K562 (cell line): ENCODE data around the gene CCDC169. TPM values are rescaled to one million over a fixed set of nuclear protein-coding genes. Genes with fewer than 3 reads are reported as not detected.

Source experiments
- ATAC-seq: fragments of 200-7000 bp; cut with Tn5 transposase; 3 replicates; pipeline ENCODE4 v1.9.1; 2020; ENCODE audit warnings: moderate library complexity
- BruUV-seq: library from RNA; stranded (reverse); fragments of 400-500 nt; replicated peaks from 2 replicates; lab custom pipeline; 2021; lab: Mats Ljungman, UMichigan
- CTCF ChIA-PET: fragments of 300-600 bp; formaldehyde crosslinking; extraction: SDS; loops from one replicate; lab custom pipeline; 2021; ENCODE audit warnings: low intra/inter-chr PET ratio; lab: Yijun Ruan, JAX
- POLR2A ChIA-PET: fragments of 300-600, 350-650 bp; sonication (Branson Sonifier 250); formaldehyde crosslinking; extraction: SDS; loops from one replicate; lab custom pipeline; 2021; ENCODE audit warnings: antibody characterized with exemption, inconsistent platforms; lab: Yijun Ruan, JAX
- DNase-seq, 4 experiments: peaks; one replicate each; pipeline versions ENCODE4 v3.0.0 to v3.0.0-alpha.2; 2011 to 2018; ENCODE audit warnings: low spot score in 3 of 4, mixed read lengths in 3 of 4; ENCODE audit errors: extremely low read depth in 1 of 4
- FAIRE-seq: peaks from 2 replicates; lab custom pipeline; 2011; peaks lifted over from hg19 to GRCh38; lab: Jason Lieb, UNC
- H2AFZ ChIP-seq: 2 replicates; pipeline ENCODE4 v1.6.0; 2011; ENCODE audit warnings: low read depth, low read length, control low read depth, inconsistent platforms
- H3K27ac ChIP-seq: fragments of 200-600 bp; 3 replicates; pipeline ENCODE4 v1.8.0; 2011; ENCODE audit warnings: low read depth, mild to moderate bottlenecking, control low read depth, inconsistent platforms, low read length, moderate library complexity, mixed read lengths; ENCODE audit errors: extremely low read depth
- H3K27me3 ChIP-seq, 2 experiments: fragments of 300-600 bp in 1 of 2; 2 replicates in 1 of 2; 3 replicates in 1 of 2; pipeline versions ENCODE4 v1.6.0 to v1.8.0; 2011; ENCODE audit warnings: inconsistent platforms in 2 of 2, low read length in 2 of 2, mild to moderate bottlenecking in 1 of 2, mixed read lengths in 1 of 2, moderate library complexity in 1 of 2; ENCODE audit not compliant: control insufficient read depth in 2 of 2, insufficient read depth in 2 of 2
- H3K36me3 ChIP-seq: fragments of 300-600 bp; 3 replicates; pipeline ENCODE4 v1.8.0; 2011; ENCODE audit warnings: mild to moderate bottlenecking, low read length, inconsistent platforms; ENCODE audit not compliant: control insufficient read depth, insufficient read depth
- H3K4me1 ChIP-seq, 2 experiments: fragments of 200-600 bp in 1 of 2; replicated peaks in 1 of 2; 2 replicates in 1 of 2; 3 replicates in 1 of 2; pipeline versions ENCODE4 v1.5.1 to v1.8.0; 2011; ENCODE audit warnings: inconsistent platforms in 2 of 2, low read length in 2 of 2, mild to moderate bottlenecking in 1 of 2, mixed read lengths in 1 of 2, moderate library complexity in 1 of 2; ENCODE audit not compliant: control insufficient read depth in 2 of 2, insufficient read depth in 2 of 2
- H3K4me2 ChIP-seq: 2 replicates; pipeline ENCODE4 v1.6.1; 2011; ENCODE audit warnings: low read length, control low read depth, inconsistent platforms, mixed read lengths; ENCODE audit not compliant: insufficient read depth
- H3K4me3 ChIP-seq: fragments of 200-600 bp; sonication (generic), shearing (Covaris generic); 2 replicates; pipeline ENCODE4 v1.5.1; 2016; ENCODE audit warnings: control low read depth, inconsistent platforms
- H3K79me2 ChIP-seq: fragments of 200-600 bp; 3 replicates; pipeline ENCODE4 v1.8.0; 2011; ENCODE audit warnings: low read length, inconsistent platforms; ENCODE audit not compliant: control insufficient read depth, insufficient read depth
- H3K9ac ChIP-seq, 2 experiments: 2 replicates each; pipeline versions ENCODE4 v1.6.0 to v1.6.1; 2011; ENCODE audit warnings: low read depth in 2 of 2, low read length in 2 of 2, control low read depth in 1 of 2, inconsistent platforms in 1 of 2, mild to moderate bottlenecking in 1 of 2, mixed read lengths in 1 of 2; ENCODE audit not compliant: insufficient read depth in 1 of 2
- H3K9me1 ChIP-seq: one replicate; pipeline ENCODE4 v1.6.0; 2011; ENCODE audit warnings: inconsistent platforms, mild to moderate bottlenecking, low read length, moderate library complexity; ENCODE audit not compliant: control insufficient read depth, insufficient read depth
- H3K9me3 ChIP-seq: replicated peaks from 2 replicates; pipeline ENCODE4 v1.5.1; 2011; ENCODE audit warnings: low read depth, low read length, inconsistent platforms; ENCODE audit not compliant: control insufficient read depth, insufficient read depth
- H4K20me1 ChIP-seq: replicated peaks from 2 replicates; pipeline ENCODE4 v1.6.1; 2011; ENCODE audit warnings: low read length, inconsistent platforms, mixed read lengths; ENCODE audit not compliant: control insufficient read depth, insufficient read depth
- CGGBP1 ChIP-seq: fragments of 250-450 bp; sonication (Bioruptor Pico); IDR thresholded peaks from 2 replicates; pipeline ENCODE4 v1.9.0; 2021; ENCODE audit warnings: mild to moderate bottlenecking
- CXXC5 ChIP-seq: fragments of 250-450 bp; sonication (Bioruptor Pico); IDR thresholded peaks from 2 replicates; pipeline ENCODE4 v1.8.0; 2022; ENCODE audit warnings: inconsistent platforms, mild to moderate bottlenecking, moderate library complexity
- DNMT1 ChIP-seq: fragments of 450-650 bp; IDR thresholded peaks from 2 replicates; pipeline ENCODE4 v1.6.1; 2016; ENCODE audit warnings: antibody characterized with exemption, mild to moderate bottlenecking
- ESRRA ChIP-seq: fragments of 450-650 bp; IDR thresholded peaks from 2 replicates; pipeline ENCODE4 v1.6.1; 2014; ENCODE audit warnings: low read depth, mild to moderate bottlenecking, moderate library complexity, borderline replicate concordance
- GTF2E2 ChIP-seq: fragments of 200-800 bp; sonication (Bioruptor generic); IDR thresholded peaks from 2 replicates; pipeline ENCODE4 v1.6.1; 2016; ENCODE audit warnings: missing genetic modification characterization, missing compliant biosample characterization
- NFXL1 ChIP-seq: fragments of 450-650 bp; formaldehyde crosslinking; IDR thresholded peaks from 2 replicates; pipeline ENCODE4 v1.4.0; 2021; ENCODE audit warnings: mild to moderate bottlenecking
- TARDBP ChIP-seq: fragments of 450-650 bp; IDR thresholded peaks from 2 replicates; pipeline ENCODE4 v1.6.1; 2016
- TCF7 ChIP-seq: sonication (generic); IDR thresholded peaks from 2 replicates; pipeline ENCODE4 v1.6.1; 2016; ENCODE audit warnings: antibody characterized with exemption, borderline replicate concordance
- ZNF217 ChIP-seq: sonication (generic); formaldehyde crosslinking; IDR thresholded peaks from 2 replicates; pipeline ENCODE4 v1.8.0; 2022; ENCODE audit warnings: mild to moderate bottlenecking, missing genetic modification reagents
- ZNF57 ChIP-seq: fragments of 450-650 bp; formaldehyde crosslinking; IDR thresholded peaks from 2 replicates; pipeline ENCODE4 v1.4.0; 2020; ENCODE audit warnings: mild to moderate bottlenecking, moderate library complexity
- WGBS: fragments of 100-300 bp; shearing (Covaris generic); methylation state at CpG from one replicate; pipeline ENCODE4 v1.1.6; 2016; ENCODE audit warnings: low coverage, mixed read lengths; ENCODE audit not compliant: insufficient coverage; ENCODE audit errors: missing lambda C conversion rate; 5-methylcytosine and 5-hydroxymethylcytosine counted together
- in situ Hi-C: fragments of 300-500 bp; cut with MboI; formaldehyde crosslinking; loops from 4 replicates; pipeline ENCODE4 v1.15.0; 2018; ENCODE audit warnings: inconsistent platforms, mixed read lengths
- intact Hi-C: fragments of 100-400 bp; cut with micrococcal nuclease; formaldehyde crosslinking; loops from 2 replicates; pipeline ENCODE4 v1.14.2; 2022
- polyA plus RNA-seq, 8 experiments: library from polyadenylated mRNA; depleted of rRNA in 4 of 8; stranded (reverse) in 5 of 8; unstranded in 3 of 8; fragments of >200 nt; fragmentation: Nextera tagmentation in 2 of 8; fragmentation: Illumina TruSeq in 1 of 8; extraction: Ambion mirVana in 2 of 8; extraction: Trizol in 1 of 8; gene quantifications; 2 replicates each; pipeline versions ENCODE4 v1.2.1 to v1.2.3, GENCODE V29; 2011 to 2014; ENCODE audit warnings: inconsistent platforms in 1 of 8, missing spikeins in 1 of 8
- total RNA-seq, 7 experiments: library from RNA; depleted of rRNA in 6 of 7; stranded (reverse); fragments of >200 nt in 6 of 7; fragmentation: Illumina TruSeq in 2 of 7; extraction: Trizol in 2 of 7; gene quantifications; 2 replicates each; pipeline versions ENCODE4 v1.2.1 to v1.2.3, GENCODE V29; 2011 to 2021; ENCODE audit warnings: low replicate concordance in 1 of 7
- TF ChIP-seq, protein P1 (sequence below): fragments of 250-450 bp; sonication (Bioruptor Pico); IDR thresholded peaks from 2 replicates; pipeline ENCODE4 v1.4.0; 2020; ENCODE audit warnings: mild to moderate bottlenecking, moderate library complexity
- TF ChIP-seq, protein P2 (sequence below), 2 experiments: fragments of 200-800 bp in 1 of 2; sonication (Bioruptor generic) in 1 of 2; sonication (generic) in 1 of 2; formaldehyde crosslinking in 1 of 2; IDR thresholded peaks in 1 of 2; conservative IDR thresholded peaks in 1 of 2; 2 replicates each; pipeline versions ENCODE4 v1.5.0 to v1.6.1; 2016 to 2020; ENCODE audit warnings: missing compliant biosample characterization in 1 of 2, missing genetic modification characterization in 1 of 2, missing genetic modification reagents in 1 of 2

The CCDC169 gene
- total and polyA plus RNA-seq, 9 of the 15 experiments (the other 6 are each of a cell fraction or from before 2014, with no cell fraction given) = 6.8 to 22.0 (median 12.4) TPM

DNA sequence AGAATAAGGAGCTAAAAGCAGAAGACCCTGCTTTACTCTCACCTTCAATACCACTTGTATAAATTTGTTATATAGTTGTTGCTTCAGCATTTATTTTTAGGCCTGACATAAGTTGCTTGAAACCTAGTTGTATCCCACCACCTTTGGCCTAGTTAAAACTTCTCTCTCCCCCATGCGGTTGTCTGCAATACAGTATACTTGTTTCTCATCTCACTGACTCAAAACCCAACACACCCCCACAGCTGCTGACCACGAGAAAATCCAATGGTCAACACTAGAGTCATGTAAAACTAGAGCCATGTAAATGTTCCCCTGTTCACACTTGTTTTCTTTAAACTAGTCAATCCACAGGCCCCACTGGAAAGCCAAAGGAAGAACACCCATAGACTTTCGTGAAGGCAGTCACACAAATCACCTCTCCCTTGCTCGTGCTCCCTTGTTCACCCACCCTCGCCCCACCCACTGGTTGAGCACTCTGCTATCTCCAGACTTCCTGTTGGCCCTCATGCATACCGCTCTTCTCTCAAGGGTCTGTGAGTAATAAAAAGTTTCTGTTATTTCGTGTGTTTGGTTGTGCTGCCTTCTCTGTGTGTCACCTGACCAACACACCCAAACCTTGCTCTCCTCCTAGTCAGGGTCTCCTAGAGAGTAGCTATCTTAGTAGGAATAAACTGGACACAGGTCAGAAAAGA, 12.9 kb upstream of the CCDC169 start:
- no peak overlapping the region; the same call in 2 of the 3 replicates for H3K27ac ChIP-seq
- ChIA-PET POLR2A (no interaction called here), CTCF (no interaction called here)
- no peak overlapping the region for H3K4me2 ChIP-seq
- in situ Hi-C loops (no loop called here), intact Hi-C loops (no loop called here)
- H3K27me3 ChIP-seq = no peaks in the 10 kb centered on the region
- ATAC-seq (peak; percentile 56; the same call in 2 of the 3 replicates), DNase-seq (peak in 2 of 4 experiments; percentile 5 to 14), FAIRE-seq (no peak)
- H2AFZ ChIP-seq = no peak overlapping the region
- no peaks in the 10 kb centered on the region for H3K79me2 ChIP-seq
- no peak overlapping the region for H3K4me3 ChIP-seq
- H4K20me1 ChIP-seq = no peaks in the 10 kb centered on the region
- TF ChIP-seq ZNF57 (CRISPR knock-in tag) = no peak
- TF ChIP-seq DNMT1 = no peak
- no peak for TF ChIP-seq ZNF217
- no peak for TF ChIP-seq CGGBP1
- no peak for TF ChIP-seq CXXC5 (CRISPR knock-in tag)
- TF ChIP-seq TARDBP = no peak
- TF ChIP-seq, protein P1, sequence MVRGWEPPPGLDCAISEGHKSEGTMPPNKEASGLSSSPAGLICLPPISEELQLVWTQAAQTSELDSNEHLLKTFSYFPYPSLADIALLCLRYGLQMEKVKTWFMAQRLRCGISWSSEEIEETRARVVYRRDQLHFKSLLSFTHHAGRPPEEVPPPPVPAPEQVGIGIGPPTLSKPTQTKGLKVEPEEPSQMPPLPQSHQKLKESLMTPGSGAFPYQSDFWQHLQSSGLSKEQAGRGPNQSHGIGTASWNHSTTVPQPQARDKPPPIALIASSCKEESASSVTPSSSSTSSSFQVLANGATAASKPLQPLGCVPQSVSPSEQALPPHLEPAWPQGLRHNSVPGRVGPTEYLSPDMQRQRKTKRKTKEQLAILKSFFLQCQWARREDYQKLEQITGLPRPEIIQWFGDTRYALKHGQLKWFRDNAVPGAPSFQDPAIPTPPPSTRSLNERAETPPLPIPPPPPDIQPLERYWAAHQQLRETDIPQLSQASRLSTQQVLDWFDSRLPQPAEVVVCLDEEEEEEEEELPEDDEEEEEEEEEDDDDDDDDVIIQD = no peak
- no peak for TF ChIP-seq NFXL1
- TF ChIP-seq, protein P2, sequence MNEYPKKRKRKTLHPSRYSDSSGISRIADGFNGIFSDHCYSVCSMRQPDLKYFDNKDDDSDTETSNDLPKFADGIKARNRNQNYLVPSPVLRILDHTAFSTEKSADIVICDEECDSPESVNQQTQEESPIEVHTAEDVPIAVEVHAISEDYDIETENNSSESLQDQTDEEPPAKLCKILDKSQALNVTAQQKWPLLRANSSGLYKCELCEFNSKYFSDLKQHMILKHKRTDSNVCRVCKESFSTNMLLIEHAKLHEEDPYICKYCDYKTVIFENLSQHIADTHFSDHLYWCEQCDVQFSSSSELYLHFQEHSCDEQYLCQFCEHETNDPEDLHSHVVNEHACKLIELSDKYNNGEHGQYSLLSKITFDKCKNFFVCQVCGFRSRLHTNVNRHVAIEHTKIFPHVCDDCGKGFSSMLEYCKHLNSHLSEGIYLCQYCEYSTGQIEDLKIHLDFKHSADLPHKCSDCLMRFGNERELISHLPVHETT (CRISPR knock-in tag; conservative IDR thresholded peaks at IDR 0.05 in 1 of 2, IDR thresholded peaks at IDR 0.05 in 1 of 2) = no peak
- TF ChIP-seq ESRRA = no peak
- no peak for TF ChIP-seq TCF7
- TF ChIP-seq GTF2E2 = no peak
- H3K9ac ChIP-seq = no peak overlapping the region
- no TSS peak for BruUV-seq
- H3K9me1 ChIP-seq = no peaks in the 10 kb centered on the region
- peaks cover 55% of the 10 kb centered on the region for H3K36me3 ChIP-seq
- H3K9me3 ChIP-seq = no peaks in the 10 kb centered on the region
- H3K4me1 ChIP-seq = no peaks in the 10 kb centered on the region
- 57% methylated on average over 4 of the region's 7 CpGs for WGBS
